ENCODE measurements around the gene SOX15. TPM values are rescaled to one million over a fixed set of nuclear protein-coding genes. Genes with fewer than 3 reads are reported as not detected.
A peak's percentile ranks its signal among the peaks of the same experiment; 100 is the strongest.

Gene SOX15
- total and polyA plus RNA-seq, 10 of the 15 experiments (the other 5 are each of a cell fraction or from before 2014, with no cell fraction given) = 0.06 to 0.53 (median 0.16) TPM; not detected in 2

DNA sequence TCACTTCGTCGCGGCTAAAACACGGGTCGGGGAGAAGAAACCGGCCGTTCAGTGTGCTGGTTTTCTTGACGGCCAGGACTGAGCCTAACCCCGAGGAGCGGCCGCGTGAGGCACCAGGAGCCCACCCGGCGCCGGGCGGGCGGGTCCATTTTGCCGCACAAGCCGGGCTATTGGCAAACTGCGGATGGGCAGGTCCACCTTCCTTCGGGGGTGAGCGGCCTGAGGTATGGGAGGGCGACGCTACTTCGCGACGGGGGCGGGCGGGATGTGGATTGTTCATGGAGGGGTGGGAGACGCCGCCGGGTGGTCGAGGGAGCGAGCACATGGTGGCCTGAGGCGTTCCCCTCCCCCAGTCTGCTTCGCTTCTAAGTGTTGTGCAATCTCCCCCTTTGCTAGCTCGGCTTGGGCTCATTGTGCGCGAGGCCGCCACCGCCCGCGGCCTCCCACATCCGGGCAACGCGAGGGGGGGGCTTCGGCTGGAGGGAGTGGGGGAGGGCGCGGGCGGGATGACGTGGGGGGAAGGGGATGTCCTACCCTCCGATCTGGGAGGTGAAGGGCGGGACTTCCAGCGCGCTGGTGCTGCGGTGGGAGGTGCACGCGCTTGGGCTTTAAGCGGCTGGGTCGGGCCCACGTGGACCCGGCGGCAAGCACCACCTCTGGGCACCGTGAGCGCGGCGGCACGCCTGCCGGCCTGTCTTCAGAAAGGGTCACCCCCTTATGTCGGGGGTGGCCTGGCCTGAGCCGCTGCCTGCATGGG lies 16.4 kb downstream of the SOX15 start (continued):
- peak in 1 of 2 experiments; percentile 57; a peak in 2 of 3 replicates for TF ChIP-seq EGR1 (IDR thresholded peaks at IDR 0.05; ENCODE audit: borderline replicate concordance in 1 of 2, low read depth in 2 of 2, low read length in 2 of 2)
- TF ChIP-seq HDAC2 (IDR thresholded peaks at IDR 0.05) = no peak
- TF ChIP-seq YY1 (IDR thresholded peaks at IDR 0.05; ENCODE audit: low read depth, low read length) = peak; percentile 59
- TF ChIP-seq IKZF2 (IDR thresholded peaks at IDR 0.05) = 0 out of 4 replicates have a peak, but pooled peaks of 1 of the 2 experiments have one; percentile 29
- peak; percentile 73; the same call in 1 of the 2 replicates for TF ChIP-seq POLR2AphosphoS5 (IDR thresholded peaks at IDR 0.05; ENCODE audit: low read length)
- peak; percentile 74 for TF ChIP-seq RUNX3 (IDR thresholded peaks at IDR 0.05; ENCODE audit: low read length)
- peak; percentile 67; the same call in 1 of the 2 replicates for TF ChIP-seq SMAD5 (IDR thresholded peaks at IDR 0.05; ENCODE audit: low read depth)
- TF ChIP-seq, protein P1, sequence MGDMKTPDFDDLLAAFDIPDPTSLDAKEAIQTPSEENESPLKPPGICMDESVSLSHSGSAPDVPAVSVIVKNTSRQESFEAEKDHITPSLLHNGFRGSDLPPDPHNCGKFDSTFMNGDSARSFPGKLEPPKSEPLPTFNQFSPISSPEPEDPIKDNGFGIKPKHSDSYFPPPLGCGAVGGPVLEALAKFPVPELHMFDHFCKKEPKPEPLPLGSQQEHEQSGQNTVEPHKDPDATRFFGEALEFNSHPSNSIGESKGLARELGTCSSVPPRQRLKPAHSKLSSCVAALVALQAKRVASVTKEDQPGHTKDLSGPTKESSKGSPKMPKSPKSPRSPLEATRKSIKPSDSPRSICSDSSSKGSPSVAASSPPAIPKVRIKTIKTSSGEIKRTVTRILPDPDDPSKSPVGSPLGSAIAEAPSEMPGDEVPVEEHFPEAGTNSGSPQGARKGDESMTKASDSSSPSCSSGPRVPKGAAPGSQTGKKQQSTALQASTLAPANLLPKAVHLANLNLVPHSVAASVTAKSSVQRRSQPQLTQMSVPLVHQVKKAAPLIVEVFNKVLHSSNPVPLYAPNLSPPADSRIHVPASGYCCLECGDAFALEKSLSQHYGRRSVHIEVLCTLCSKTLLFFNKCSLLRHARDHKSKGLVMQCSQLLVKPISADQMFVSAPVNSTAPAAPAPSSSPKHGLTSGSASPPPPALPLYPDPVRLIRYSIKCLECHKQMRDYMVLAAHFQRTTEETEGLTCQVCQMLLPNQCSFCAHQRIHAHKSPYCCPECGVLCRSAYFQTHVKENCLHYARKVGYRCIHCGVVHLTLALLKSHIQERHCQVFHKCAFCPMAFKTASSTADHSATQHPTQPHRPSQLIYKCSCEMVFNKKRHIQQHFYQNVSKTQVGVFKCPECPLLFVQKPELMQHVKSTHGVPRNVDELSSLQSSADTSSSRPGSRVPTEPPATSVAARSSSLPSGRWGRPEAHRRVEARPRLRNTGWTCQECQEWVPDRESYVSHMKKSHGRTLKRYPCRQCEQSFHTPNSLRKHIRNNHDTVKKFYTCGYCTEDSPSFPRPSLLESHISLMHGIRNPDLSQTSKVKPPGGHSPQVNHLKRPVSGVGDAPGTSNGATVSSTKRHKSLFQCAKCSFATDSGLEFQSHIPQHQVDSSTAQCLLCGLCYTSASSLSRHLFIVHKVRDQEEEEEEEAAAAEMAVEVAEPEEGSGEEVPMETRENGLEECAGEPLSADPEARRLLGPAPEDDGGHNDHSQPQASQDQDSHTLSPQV (IDR thresholded peaks at IDR 0.05) = no peak
- TF ChIP-seq RELB (IDR thresholded peaks at IDR 0.05; ENCODE audit: low read depth) = 0 out of 2 replicates have a peak, but pooled peaks have one; percentile 41
- 0 out of 2 replicates have a peak, but pooled peaks have one; percentile 19 for TF ChIP-seq RFX5 (IDR thresholded peaks at IDR 0.05; ENCODE audit: low read depth, low read length)
- peak; percentile 38 for TF ChIP-seq USF1 (IDR thresholded peaks at IDR 0.05; ENCODE audit: borderline replicate concordance, extremely low read length, insufficient read depth, low read depth, low read length)
- TF ChIP-seq SUPT20H (IDR thresholded peaks at IDR 0.05; ENCODE audit: borderline replicate concordance, control insufficient read depth, low read depth, low read length) = no peak
- 0 out of 2 replicates have a peak, but pooled peaks have one; percentile 36 for TF ChIP-seq GABPA (IDR thresholded peaks at IDR 0.05; ENCODE audit: low read depth)
- peak; percentile 48; the same call in 1 of the 2 replicates for TF ChIP-seq CREM (IDR thresholded peaks at IDR 0.05; ENCODE audit: low read depth)
- no peak for TF ChIP-seq STAT1 (conservative IDR thresholded peaks at IDR 0.05)
- no peak for TF ChIP-seq PML (IDR thresholded peaks at IDR 0.05; ENCODE audit: low read length)
- no peak for TF ChIP-seq IRF4 (IDR thresholded peaks at IDR 0.05; ENCODE audit: low read depth, low read length)
- TF ChIP-seq, protein P2, sequence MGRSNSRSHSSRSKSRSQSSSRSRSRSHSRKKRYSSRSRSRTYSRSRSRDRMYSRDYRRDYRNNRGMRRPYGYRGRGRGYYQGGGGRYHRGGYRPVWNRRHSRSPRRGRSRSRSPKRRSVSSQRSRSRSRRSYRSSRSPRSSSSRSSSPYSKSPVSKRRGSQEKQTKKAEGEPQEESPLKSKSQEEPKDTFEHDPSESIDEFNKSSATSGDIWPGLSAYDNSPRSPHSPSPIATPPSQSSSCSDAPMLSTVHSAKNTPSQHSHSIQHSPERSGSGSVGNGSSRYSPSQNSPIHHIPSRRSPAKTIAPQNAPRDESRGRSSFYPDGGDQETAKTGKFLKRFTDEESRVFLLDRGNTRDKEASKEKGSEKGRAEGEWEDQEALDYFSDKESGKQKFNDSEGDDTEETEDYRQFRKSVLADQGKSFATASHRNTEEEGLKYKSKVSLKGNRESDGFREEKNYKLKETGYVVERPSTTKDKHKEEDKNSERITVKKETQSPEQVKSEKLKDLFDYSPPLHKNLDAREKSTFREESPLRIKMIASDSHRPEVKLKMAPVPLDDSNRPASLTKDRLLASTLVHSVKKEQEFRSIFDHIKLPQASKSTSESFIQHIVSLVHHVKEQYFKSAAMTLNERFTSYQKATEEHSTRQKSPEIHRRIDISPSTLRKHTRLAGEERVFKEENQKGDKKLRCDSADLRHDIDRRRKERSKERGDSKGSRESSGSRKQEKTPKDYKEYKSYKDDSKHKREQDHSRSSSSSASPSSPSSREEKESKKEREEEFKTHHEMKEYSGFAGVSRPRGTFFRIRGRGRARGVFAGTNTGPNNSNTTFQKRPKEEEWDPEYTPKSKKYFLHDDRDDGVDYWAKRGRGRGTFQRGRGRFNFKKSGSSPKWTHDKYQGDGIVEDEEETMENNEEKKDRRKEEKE (IDR thresholded peaks at IDR 0.05) = peak; percentile 53; the same call in 1 of the 2 replicates
- TF ChIP-seq ZNF622 (IDR thresholded peaks at IDR 0.05) = no peak
